Stimulated activated CD8-positive, alpha-beta memory T cell treated with anti-CD3 and anti-CD28 coated beads, Interleukin-4, amount 100 ng/mL, for 48 hours (primary cell): Measurements from ENCODE around the gene UGT2B15.
"Not testable (repeated sequence)": the region's sequence is repeated elsewhere in the genome, so short reads cannot be mapped to it uniquely, and the experiment has no call there.

Source experiments
- DNase-seq: peaks from one replicate; pipeline ENCODE4 v3.0.0-alpha.2; 2020

Gene UGT2B15

DNA sequence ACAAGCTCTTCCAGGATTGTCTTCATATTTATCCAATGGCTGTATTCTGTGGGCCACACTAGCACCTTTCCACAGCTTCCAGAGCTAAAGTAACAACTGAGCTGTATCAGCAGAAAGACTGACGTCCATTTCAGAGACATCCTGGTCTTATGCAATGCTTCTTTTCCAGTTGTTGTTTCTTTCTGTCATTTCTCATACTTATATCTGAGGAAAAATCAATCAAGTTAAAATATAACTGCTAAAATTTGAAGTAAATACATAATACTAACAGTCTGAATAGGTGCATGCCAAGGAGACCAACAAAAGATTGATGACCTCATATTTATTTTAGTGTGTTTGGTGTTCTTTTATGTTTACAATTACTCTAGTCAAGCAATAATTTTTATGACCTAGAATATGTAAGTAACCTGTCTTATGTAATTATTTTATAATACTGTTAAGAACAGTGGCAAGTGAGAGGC, at the start of gene UGT2B15:
Gene UGT2B15 (minus strand): TSS at position 174 of the 461 bp plus-strand sequence. CDS start 34 bp downstream, at position 140.
- not testable (repeated sequence) for DNase-seq

DNA sequence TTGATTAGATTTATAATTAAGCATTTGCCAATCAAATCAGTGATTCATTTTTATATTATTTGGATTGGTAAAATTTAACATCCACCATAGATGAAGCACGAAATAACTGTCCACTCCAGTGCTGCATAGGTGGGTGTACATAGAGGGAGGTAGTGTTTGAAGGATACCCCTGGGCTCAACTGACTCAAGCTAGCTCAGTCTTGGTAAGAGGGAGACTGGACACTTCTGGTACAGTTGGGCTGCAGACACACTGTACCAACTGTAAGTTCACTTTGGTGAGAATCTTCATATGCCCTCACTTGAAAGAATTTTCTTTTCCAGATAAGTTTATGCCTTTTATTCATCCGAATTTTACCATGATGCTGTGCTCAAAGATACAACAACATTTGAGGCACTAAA, 48.6 kb upstream of the UGT2B15 start:
- no peak for DNase-seq

DNA sequence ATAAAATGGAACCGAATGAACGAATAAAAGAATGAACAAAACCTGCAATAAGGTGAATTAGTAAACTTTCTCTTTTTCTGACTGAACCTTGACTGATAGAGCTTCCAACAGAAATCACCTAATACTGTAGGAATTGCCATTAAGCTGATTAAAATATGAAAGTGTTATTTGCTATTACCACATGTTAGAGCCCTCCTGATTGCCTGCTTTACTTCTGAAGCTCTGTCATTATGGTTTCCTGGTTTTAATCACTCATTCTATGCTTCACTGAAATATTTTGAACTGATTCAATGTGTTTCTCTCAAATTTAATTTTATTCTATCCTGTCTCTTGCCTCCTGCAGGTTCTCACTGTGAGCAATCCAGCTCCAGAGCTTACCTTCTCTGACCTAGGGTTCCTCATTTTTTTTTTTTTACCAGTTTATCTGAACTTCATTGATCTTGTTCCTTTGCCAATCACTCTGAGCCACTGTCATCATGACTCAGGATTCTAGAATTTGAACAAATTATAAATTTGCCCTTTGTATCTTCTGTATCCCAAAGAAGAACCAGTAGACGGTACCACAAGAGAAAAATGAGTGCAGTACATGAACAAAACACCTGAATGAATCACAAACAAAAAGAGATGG, 48.1 kb upstream of the UGT2B15 start:
- DNase-seq, result no peak

- no peak for DNase-seq
Measured at GRCh38 chr4:68717999-68718398, 47.5 kb upstream of the UGT2B15 start.

GRCh38 chr4:68714400-68714799, 43.9 kb upstream of the UGT2B15 start:
- no peak for DNase-seq

DNA sequence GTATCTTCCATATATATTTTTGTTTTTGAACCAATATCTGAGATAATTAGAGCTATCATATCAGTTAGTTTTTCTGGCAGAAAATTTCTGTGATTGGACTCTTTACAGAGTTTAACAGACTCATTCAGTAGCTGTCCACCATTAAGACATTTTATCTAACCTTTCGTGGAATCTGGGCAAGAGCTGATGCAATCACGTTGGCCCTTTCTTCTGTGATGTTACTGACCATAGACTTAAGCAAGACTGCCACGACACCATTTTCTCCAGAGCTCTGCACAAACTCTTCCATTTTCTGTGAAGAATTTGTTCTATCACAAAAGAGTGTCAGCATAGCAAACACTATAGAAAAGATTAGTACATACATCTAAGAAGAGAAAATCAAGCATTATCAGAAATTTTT, 41.8 kb upstream of the UGT2B15 start:
- DNase-seq, result no peak

GRCh38 chr4:68708566-68708965, 38.1 kb upstream of the UGT2B15 start:
- no peak for DNase-seq

- not testable (repeated sequence) for DNase-seq
Measured at GRCh38 chr4:68703168-68703567, 32.7 kb upstream of the UGT2B15 start.

DNA sequence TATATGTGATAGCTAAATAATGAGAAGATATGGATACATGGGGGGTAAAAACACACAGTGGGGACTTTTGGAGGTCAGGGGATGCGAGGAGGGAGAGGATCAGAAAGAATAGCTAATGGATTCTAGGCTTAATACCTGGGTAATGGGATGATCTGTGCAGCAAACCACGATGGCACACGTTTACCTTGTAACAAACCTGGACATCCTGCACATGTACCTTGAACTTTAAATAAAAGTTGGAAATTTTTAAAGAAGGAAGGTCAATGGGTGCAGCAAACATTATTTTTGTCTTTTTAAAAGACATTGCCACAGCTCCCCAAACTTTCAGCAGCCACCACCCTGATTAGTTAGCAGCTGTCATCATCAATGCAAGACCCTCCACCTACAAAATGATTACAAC, 29.7 kb upstream of the UGT2B15 start:
- DNase-seq, result no peak

DNA sequence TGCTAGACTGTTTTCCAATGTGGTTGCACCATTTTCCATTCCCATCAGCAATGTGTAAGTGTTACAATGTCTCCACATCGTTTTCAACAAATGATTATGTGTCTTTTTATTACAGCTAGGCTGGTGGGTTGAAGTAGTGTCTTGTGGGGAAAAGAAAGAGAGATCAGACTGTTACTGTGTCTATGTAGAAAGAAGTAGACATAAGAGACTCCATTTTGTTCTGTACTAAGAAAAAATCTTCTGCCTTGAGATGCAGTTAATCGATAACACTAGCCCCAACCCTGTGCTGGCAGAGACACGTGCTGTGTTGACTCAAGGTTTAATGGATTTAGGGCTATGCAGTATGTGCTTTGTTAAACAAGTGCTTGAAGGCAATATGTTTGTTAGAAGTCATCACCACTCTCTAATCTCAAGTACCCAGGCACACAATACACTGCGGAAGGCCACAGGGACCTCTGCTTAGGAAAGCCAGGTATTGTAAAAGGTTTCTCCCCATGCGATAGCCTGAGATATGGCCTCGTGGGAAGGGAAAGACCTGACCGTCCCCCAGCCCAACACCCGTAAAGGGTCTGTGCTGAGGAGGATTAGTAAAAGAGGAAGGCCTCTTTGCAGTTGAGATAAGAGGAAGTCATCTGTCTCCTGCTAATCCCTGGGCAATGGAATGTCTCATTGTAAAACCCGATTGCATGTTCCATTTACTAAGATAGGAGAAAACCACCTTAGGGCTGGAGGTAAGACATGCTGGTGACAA, 23.0 kb upstream of the UGT2B15 start:
- DNase-seq, result no peak

GRCh38 chr4:68691186-68691585, 20.7 kb upstream of the UGT2B15 start:
- no peak for DNase-seq

GRCh38 chr4:68683034-68683433, 12.6 kb upstream of the UGT2B15 start:
- no peak for DNase-seq

DNA sequence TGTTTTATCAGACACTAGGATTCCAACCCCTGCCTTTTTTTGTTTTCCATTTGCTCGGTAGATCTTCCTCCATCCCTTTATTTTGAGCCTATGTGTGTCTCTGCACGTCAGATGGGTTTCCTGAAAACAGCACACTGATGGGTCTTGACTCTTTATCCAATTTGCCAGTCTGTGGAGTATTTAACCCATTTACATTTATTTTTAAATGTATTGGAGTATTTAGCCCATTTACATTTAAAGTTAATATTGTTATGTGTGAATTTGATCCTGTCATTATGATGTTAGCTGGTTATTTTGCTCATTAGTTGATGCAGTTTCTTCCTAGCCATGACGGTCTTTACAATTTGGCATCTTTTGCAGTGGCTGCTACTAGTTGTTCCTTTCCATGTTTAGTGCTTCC, 10.8 kb upstream of the UGT2B15 start:
- not testable (repeated sequence) for DNase-seq

GRCh38 chr4:68673143-68673542, 2.7 kb upstream of the UGT2B15 start:
- DNase-seq, result no peak

GRCh38 chr4:68671217-68671616, 765 bp upstream of the UGT2B15 start:
- not testable (repeated sequence) for DNase-seq

GRCh38 chr4:68668537-68669163, 1.8 kb downstream of the UGT2B15 start:
- not testable (repeated sequence) for DNase-seq

- DNase-seq, result not testable (repeated sequence)
Measured at GRCh38 chr4:68667551-68667950, 2.9 kb downstream of the UGT2B15 start.

- DNase-seq, result not testable (repeated sequence)
Measured at GRCh38 chr4:68664721-68665120, 5.7 kb downstream of the UGT2B15 start.

GRCh38 chr4:68662836-68663574, 7.4 kb downstream of the UGT2B15 start:
- DNase-seq, result not testable (repeated sequence)

DNA sequence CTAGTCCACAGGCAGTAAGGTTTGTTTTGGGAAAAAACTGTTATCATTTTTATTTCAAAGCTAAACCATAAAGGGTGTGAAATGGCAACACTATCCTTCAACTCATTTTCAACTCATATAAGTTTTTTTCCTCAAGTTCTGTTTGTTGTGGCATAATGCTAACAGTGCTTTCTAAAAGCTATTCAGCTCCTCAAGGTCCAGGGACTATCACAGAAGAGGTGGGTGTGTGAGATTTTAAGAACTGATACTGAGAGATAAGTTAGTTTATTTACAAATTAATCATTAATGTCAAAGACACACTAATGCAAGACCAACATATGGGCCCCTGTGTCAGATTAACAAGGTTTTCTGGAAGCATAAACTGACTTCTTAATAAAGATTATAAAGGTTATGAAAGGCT, 11.8 kb downstream of the UGT2B15 start:
- DNase-seq, result no peak

DNA sequence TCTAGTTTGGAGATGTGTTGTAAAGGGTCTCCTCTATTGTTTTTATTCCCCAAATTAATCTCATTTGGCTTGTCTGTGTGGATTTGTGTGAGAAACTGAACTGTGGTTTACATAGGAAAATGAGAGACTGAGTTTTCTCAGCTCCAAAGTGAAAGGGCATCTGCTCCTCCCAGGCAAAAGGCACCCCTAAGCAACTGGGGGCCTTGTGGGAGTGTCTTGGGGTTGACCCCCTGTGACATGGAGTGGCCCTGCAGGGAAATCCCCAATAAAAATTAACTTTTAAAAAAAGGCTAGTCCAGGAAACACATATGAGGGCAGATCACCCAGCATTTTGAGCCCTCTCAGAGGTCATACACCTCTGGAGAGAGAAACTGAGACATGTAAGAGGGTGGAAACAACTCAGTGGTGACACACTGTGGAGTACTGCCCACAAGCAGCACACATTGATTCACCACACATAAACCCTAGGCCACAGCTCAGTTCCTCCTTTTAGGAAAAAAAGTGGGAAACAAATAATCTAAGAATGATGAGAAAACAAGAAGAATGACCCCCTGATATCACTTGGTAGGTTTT, 13.3 kb downstream of the UGT2B15 start:
- DNase-seq, result not testable (repeated sequence)

DNA sequence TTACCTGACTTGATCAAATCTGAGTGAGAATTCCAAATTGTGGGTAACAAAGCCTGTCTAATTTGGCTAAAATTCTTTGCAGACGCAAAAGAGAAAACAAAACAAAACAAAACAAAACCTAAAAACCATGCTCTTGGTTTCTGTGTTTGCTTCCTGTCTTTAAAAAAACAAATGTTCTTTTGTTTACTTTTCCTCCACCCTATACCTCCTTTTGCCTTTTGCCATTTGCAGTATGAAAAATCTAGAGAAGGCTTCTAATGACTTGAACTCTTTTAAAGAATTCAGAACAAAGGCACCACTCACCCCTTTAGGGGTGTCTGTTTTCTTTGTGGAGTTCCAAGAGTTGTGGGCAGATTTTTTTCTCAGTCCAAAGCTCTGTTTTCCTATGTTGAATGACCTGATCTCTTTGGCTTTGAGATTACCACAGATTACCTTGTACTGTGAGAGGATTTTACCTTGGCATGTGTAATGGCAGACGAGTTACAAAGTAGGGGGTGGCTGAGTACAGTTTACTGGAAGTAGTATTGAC, 13.9 kb downstream of the UGT2B15 start:
- DNase-seq, result not testable (repeated sequence)
